ENCODE measurements around the gene CALCR. TPM values are rescaled to one million over a fixed set of nuclear protein-coding genes. Genes with fewer than 3 reads are reported as not detected.

Gene CALCR
- total and polyA plus RNA-seq, 2 experiments from 2014 or later = 0.07 TPM; not detected in 1

- DNase-seq (ENCODE audit: low spot score) = no peak
- Histone ChIP-seq H3K79me2 (no peaks in the 10 kb centered on the region), H3K27ac (no peak overlapping the region), H4K20me1 (ENCODE audit: insufficient read depth, poor library complexity, severe bottlenecking) (no peaks in the 10 kb centered on the region), H3K36me3 (replicated peaks; ENCODE audit: insufficient read depth, low read depth) (no peaks in the 10 kb centered on the region), H3K4me3 (no peak overlapping the region), H3K4me1 (ENCODE audit: insufficient read depth) (no peaks in the 10 kb centered on the region), H2AFZ (no peak overlapping the region), H3K9me3 (ENCODE audit: low read depth) (no peaks in the 10 kb centered on the region), H3K4me2 (no peak overlapping the region), H3K9me2 (replicated peaks; ENCODE audit: insufficient read depth) (no peaks in the 10 kb centered on the region), H3K27me3 (peaks cover 2% of the 10 kb centered on the region)
- no peak for TF ChIP-seq EZH2 (IDR thresholded peaks at IDR 0.05; ENCODE audit: borderline replicate concordance)
- TF ChIP-seq, protein P1, sequence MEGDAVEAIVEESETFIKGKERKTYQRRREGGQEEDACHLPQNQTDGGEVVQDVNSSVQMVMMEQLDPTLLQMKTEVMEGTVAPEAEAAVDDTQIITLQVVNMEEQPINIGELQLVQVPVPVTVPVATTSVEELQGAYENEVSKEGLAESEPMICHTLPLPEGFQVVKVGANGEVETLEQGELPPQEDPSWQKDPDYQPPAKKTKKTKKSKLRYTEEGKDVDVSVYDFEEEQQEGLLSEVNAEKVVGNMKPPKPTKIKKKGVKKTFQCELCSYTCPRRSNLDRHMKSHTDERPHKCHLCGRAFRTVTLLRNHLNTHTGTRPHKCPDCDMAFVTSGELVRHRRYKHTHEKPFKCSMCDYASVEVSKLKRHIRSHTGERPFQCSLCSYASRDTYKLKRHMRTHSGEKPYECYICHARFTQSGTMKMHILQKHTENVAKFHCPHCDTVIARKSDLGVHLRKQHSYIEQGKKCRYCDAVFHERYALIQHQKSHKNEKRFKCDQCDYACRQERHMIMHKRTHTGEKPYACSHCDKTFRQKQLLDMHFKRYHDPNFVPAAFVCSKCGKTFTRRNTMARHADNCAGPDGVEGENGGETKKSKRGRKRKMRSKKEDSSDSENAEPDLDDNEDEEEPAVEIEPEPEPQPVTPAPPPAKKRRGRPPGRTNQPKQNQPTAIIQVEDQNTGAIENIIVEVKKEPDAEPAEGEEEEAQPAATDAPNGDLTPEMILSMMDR (IDR thresholded peaks at IDR 0.05; ENCODE audit: poor library complexity) = no peak
- TF ChIP-seq EZH2phosphoT487 (IDR thresholded peaks at IDR 0.05; ENCODE audit: low read depth, severe bottlenecking, unreplicated experiment) = no peak
- WGBS (ENCODE audit: low lambda C conversion rate, missing lambda C conversion rate) = 78% methylated on average over 2 of the region's 2 CpGs
Observed at GRCh38 chr7:93562936-93563335, 11.6 kb downstream of the CALCR start.

GRCh38 chr7:93562106-93562505 is 12.4 kb downstream of the CALCR start:
- Histone ChIP-seq H4K20me1 (ENCODE audit: insufficient read depth, poor library complexity, severe bottlenecking) (no peaks in the 10 kb centered on the region), H3K9me2 (replicated peaks; ENCODE audit: insufficient read depth) (no peaks in the 10 kb centered on the region), H3K4me3 (no peak overlapping the region), H3K79me2 (no peaks in the 10 kb centered on the region), H3K4me2 (no peak overlapping the region), H3K27ac (no peak overlapping the region), H3K27me3 (no peaks in the 10 kb centered on the region), H2AFZ (no peak overlapping the region), H3K36me3 (replicated peaks; ENCODE audit: insufficient read depth, low read depth) (no peaks in the 10 kb centered on the region), H3K9me3 (ENCODE audit: low read depth) (no peaks in the 10 kb centered on the region), H3K4me1 (ENCODE audit: insufficient read depth) (no peaks in the 10 kb centered on the region)
- DNase-seq (ENCODE audit: low spot score) = no peak
- TF ChIP-seq EZH2phosphoT487 (IDR thresholded peaks at IDR 0.05; ENCODE audit: low read depth, severe bottlenecking, unreplicated experiment) (no peak), EZH2 (IDR thresholded peaks at IDR 0.05; ENCODE audit: borderline replicate concordance) (no peak)
- TF ChIP-seq, protein P1 (IDR thresholded peaks at IDR 0.05; ENCODE audit: poor library complexity) = no peak
- 82% methylated on average over 2 of the region's 2 CpGs for WGBS (ENCODE audit: low lambda C conversion rate, missing lambda C conversion rate)

DNA sequence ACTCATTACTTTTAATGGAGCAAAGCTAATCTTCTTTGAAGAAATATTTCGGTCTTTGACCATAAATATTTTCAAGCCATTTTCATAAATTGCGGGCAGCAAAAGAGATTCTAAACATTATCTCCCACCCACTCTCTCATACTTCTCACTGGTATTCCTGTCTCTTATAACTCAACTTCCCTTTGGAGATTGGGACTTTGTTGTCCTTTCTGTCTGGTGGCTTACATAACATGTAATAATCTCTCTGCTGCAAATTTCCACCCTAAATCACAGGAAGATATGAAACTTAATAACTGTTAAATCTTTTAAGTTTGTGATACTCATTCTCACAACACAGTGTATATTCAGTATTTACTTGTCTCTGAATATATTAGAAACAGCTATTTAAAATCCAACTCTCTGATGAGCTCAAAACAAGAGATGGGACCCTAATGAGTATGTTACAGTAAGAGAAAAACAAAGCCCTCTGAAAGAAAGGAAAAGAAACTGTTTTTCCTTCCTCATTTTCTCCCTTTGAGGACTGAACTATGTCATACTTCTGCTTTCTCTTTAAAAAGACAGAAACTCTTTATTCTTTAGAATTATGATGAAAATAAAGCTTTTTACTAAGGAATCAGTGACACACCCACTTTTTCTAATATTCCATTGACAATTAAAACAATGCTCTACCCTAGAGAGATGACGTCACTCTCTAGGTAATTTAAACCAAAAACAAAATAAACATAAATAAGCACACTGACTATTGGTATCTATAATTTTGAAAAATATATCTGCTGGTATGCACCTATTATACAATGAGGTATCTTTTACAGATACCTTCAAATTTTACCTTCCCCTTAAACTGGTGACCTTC is 14.7 kb downstream of the CALCR start:
- no peaks in the 10 kb centered on the region for H3K79me2 ChIP-seq
- no peak for DNase-seq (ENCODE audit: low spot score)
- TF ChIP-seq EZH2 (IDR thresholded peaks at IDR 0.05; ENCODE audit: borderline replicate concordance) = no peak
- TF ChIP-seq EZH2phosphoT487 (IDR thresholded peaks at IDR 0.05; ENCODE audit: low read depth, severe bottlenecking, unreplicated experiment) = no peak
- TF ChIP-seq, protein P1 (IDR thresholded peaks at IDR 0.05; ENCODE audit: poor library complexity) = no peak
- no peak overlapping the region for H3K27ac ChIP-seq
- no peaks in the 10 kb centered on the region for H3K36me3 ChIP-seq (replicated peaks; ENCODE audit: insufficient read depth, low read depth)
- H3K4me2 ChIP-seq = no peak overlapping the region
- no peaks in the 10 kb centered on the region for H3K4me1 ChIP-seq (ENCODE audit: insufficient read depth)
- no peak overlapping the region for H2AFZ ChIP-seq
- no peaks in the 10 kb centered on the region for H3K9me3 ChIP-seq (ENCODE audit: low read depth)
- no peaks in the 10 kb centered on the region for H4K20me1 ChIP-seq (ENCODE audit: insufficient read depth, poor library complexity, severe bottlenecking)
- no peaks in the 10 kb centered on the region for H3K27me3 ChIP-seq
- WGBS (ENCODE audit: low lambda C conversion rate, missing lambda C conversion rate) = 83% methylated on average over 3 of the region's 3 CpGs
- no peaks in the 10 kb centered on the region for H3K9me2 ChIP-seq (replicated peaks; ENCODE audit: insufficient read depth)
- no peak overlapping the region for H3K4me3 ChIP-seq

All from hepatocyte (in vitro differentiated cells).